HepG2 (cell line): ENCODE results near the gene MAPK6. TPM values are rescaled to one million over a fixed set of nuclear protein-coding genes. Genes with fewer than 3 reads are reported as not detected.

Experiments
- AFF4 ChIP-seq: sonication (generic); formaldehyde crosslinking; IDR thresholded peaks from 2 replicates; pipeline ENCODE4 v1.4.0; 2020; ENCODE audit warnings: missing genetic modification reagents
- AHR ChIP-seq: IDR thresholded peaks from 2 replicates; pipeline ENCODE4 v1.6.1; 2018; ENCODE audit warnings: missing genetic modification reagents, missing compliant biosample characterization
- CCDC6 ChIP-seq: sonication (generic); formaldehyde crosslinking; IDR thresholded peaks from 2 replicates; pipeline ENCODE4 v1.8.1; 2022; ENCODE audit warnings: mild to moderate bottlenecking, missing genetic modification reagents, moderate library complexity
- CREB1 ChIP-seq, 2 experiments: fragments of 450-650 bp in 1 of 2; IDR thresholded peaks; 2 replicates each; pipeline ENCODE4 v1.6.1; 2016 to 2017; ENCODE audit warnings: control low read depth in 1 of 2, mild to moderate bottlenecking in 1 of 2, missing compliant biosample characterization in 1 of 2, missing genetic modification characterization in 1 of 2
- FOSL1 ChIP-seq: sonication (generic); formaldehyde crosslinking; IDR thresholded peaks from 2 replicates; pipeline ENCODE4 v1.9.0; 2021; ENCODE audit warnings: missing genetic modification reagents, borderline replicate concordance
- FOXJ3 ChIP-seq: sonication (generic); formaldehyde crosslinking; IDR thresholded peaks from 2 replicates; pipeline ENCODE4 v1.4.0; 2020; ENCODE audit warnings: missing genetic modification reagents, mild to moderate bottlenecking, borderline replicate concordance
- GPN1 ChIP-seq: sonication (generic); formaldehyde crosslinking; IDR thresholded peaks from 2 replicates; pipeline ENCODE4 v1.5.1; 2020; ENCODE audit warnings: missing genetic modification reagents, borderline replicate concordance
- HDAC2 ChIP-seq: sonication (generic); formaldehyde crosslinking; IDR thresholded peaks from 2 replicates; pipeline ENCODE4 v1.4.0; 2020; ENCODE audit warnings: missing genetic modification reagents
- HOMEZ ChIP-seq: IDR thresholded peaks from 2 replicates; pipeline ENCODE4 v1.6.1; 2016; ENCODE audit warnings: low read depth
- NFE2L2 ChIP-seq: fragments of 150-350 bp; IDR thresholded peaks from 2 replicates; pipeline ENCODE4 v1.6.1; 2014; ENCODE audit warnings: low read length
- ONECUT2 ChIP-seq: sonication (generic); formaldehyde crosslinking; IDR thresholded peaks from 2 replicates; pipeline ENCODE4 v1.4.0; 2020; ENCODE audit warnings: missing genetic modification reagents
- PHF20 ChIP-seq: sonication (generic); formaldehyde crosslinking; IDR thresholded peaks from 2 replicates; pipeline ENCODE4 v1.5.0; 2020; ENCODE audit warnings: mild to moderate bottlenecking, missing genetic modification reagents
- POLR2AphosphoS5 ChIP-seq: IDR thresholded peaks from 2 replicates; pipeline ENCODE4 v1.6.1; 2012; ENCODE audit warnings: low read depth, low read length
- RBM22 ChIP-seq: fragments of 200-400 bp; formaldehyde crosslinking; optimal IDR thresholded peaks from 2 replicates; pipeline ENCODE3; 2017; ENCODE audit warnings: mild to moderate bottlenecking, low read length, moderate library complexity
- SAP130 ChIP-seq: IDR thresholded peaks from 2 replicates; pipeline ENCODE4 v1.6.1; 2016; ENCODE audit warnings: low read depth
- TFE3 ChIP-seq: IDR thresholded peaks from 2 replicates; pipeline ENCODE4 v1.6.1; 2016
- TMF1 ChIP-seq: sonication (generic); formaldehyde crosslinking; IDR thresholded peaks from 2 replicates; pipeline ENCODE4 v1.8.1; 2022; ENCODE audit warnings: low read depth, missing genetic modification reagents
- ZGPAT ChIP-seq: IDR thresholded peaks from 2 replicates; pipeline ENCODE4 v1.6.1; 2016; ENCODE audit warnings: mild to moderate bottlenecking
- ZNF121 ChIP-seq: sonication (generic); formaldehyde crosslinking; IDR thresholded peaks from 2 replicates; pipeline ENCODE4 v1.5.0; 2020; ENCODE audit warnings: mild to moderate bottlenecking, missing genetic modification reagents
- ZNF530 ChIP-seq: sonication (generic); formaldehyde crosslinking; IDR thresholded peaks from 2 replicates; pipeline ENCODE4 v1.5.0; 2020; ENCODE audit warnings: low read depth, mild to moderate bottlenecking, missing genetic modification reagents
- ZNF563 ChIP-seq: sonication (generic); formaldehyde crosslinking; IDR thresholded peaks from 2 replicates; pipeline ENCODE4 v1.8.0; 2022; ENCODE audit warnings: mild to moderate bottlenecking, moderate library complexity, missing genetic modification reagents
- ZNF670 ChIP-seq: sonication (generic); formaldehyde crosslinking; IDR thresholded peaks from 2 replicates; pipeline ENCODE4 v1.8.0; 2022; ENCODE audit warnings: mild to moderate bottlenecking, missing genetic modification reagents, borderline replicate concordance
- polyA plus RNA-seq, 8 experiments: library from polyadenylated mRNA; depleted of rRNA in 3 of 8; stranded (reverse) in 7 of 8; unstranded in 1 of 8; fragments of >200 nt; fragmentation: Illumina TruSeq in 4 of 8; extraction: Trizol in 4 of 8; gene quantifications; 2 replicates each; pipeline versions ENCODE4 v1.2.1 to v1.2.3, GENCODE V29; 2011 to 2016; ENCODE audit warnings: low read depth in 4 of 8, missing spikeins in 1 of 8, mixed read lengths in 1 of 8; ENCODE audit not compliant: insufficient read depth in 1 of 8
- total RNA-seq, 5 experiments: library from RNA; depleted of rRNA; stranded (reverse); fragments of >200 nt; fragmentation: Illumina TruSeq; extraction: Trizol; gene quantifications; 2 replicates each; pipeline ENCODE4 v1.2.3, GENCODE V29; 2016; ENCODE audit warnings: low read depth in 1 of 5

Gene MAPK6
- total and polyA plus RNA-seq, 2 of the 13 experiments (the other 11 are each of a cell fraction or from before 2014, with no cell fraction given): 89.5 to 99.7 TPM

- TF ChIP-seq ZGPAT (no peak), HOMEZ (CRISPR knock-in tag) (0 out of 2 replicates have a peak, but pooled peaks have one; percentile 38), ZNF670 (CRISPR knock-in tag) (no peak), FOXJ3 (CRISPR knock-in tag) (no peak), ZNF121 (CRISPR knock-in tag) (no peak), RBM22 (no peak), CCDC6 (CRISPR knock-in tag) (no peak), POLR2AphosphoS5 (no peak), PHF20 (CRISPR knock-in tag) (no peak), NFE2L2 (no peak), ONECUT2 (CRISPR knock-in tag) (no peak), SAP130 (CRISPR knock-in tag) (peak; percentile 14; the same call in 1 of the 2 replicates), FOSL1 (CRISPR knock-in tag) (no peak), AHR (CRISPR knock-in tag) (no peak), HDAC2 (CRISPR knock-in tag) (0 out of 2 replicates have a peak, but pooled peaks have one; percentile 16), CREB1 (IDR thresholded peaks at IDR 0.05) (no peak), CREB1 (CRISPR knock-in tag; IDR thresholded peaks at IDR 0.05) (0 out of 2 replicates have a peak, but pooled peaks have one; percentile 21), GPN1 (CRISPR knock-in tag) (no peak), TFE3 (no peak), TMF1 (CRISPR knock-in tag) (no peak), AFF4 (CRISPR knock-in tag) (no peak), ZNF530 (CRISPR knock-in tag) (no peak), ZNF563 (CRISPR knock-in tag) (no peak)
Measured at GRCh38 chr15:52010633-52011595, 8.1 kb upstream of the MAPK6 start (continued).
